ENCODE data around the gene CD99L2. TPM values are rescaled to one million over a fixed set of nuclear protein-coding genes. Genes with fewer than 3 reads are reported as not detected.
"Not testable (repeated sequence)": the region's sequence is repeated elsewhere in the genome, so short reads cannot be mapped to it uniquely, and the experiment has no call there.

The CD99L2 gene
- polyA plus RNA-seq, 3 donors = 40.0 to 45.5 (median 44.9) TPM

GRCh38 chrX:150864127-150864526, 34.3 kb downstream of the CD99L2 start:
- no peak for DNase-seq

- no peak for DNase-seq
Measured at GRCh38 chrX:150863191-150863590, 35.3 kb downstream of the CD99L2 start.

DNA sequence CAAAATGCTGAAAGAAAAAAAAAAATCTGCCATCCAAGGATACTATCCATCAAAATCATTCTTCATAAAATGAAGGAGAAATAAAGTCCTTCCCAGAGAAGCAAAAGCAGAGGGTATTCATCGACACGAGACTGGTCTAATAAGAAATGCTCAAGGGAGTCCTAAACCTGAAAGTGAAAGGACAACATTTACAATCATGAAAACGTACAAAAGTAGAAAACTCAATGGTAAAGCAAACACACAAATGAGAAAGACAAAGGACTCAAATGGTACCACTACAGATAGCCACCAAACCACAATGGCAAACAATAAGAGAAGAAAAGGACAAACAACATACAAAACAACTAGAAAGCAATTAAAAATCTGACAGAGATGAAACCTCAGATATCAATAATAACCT, 41.0 kb downstream of the CD99L2 start:
- DNase-seq = no peak

DNA sequence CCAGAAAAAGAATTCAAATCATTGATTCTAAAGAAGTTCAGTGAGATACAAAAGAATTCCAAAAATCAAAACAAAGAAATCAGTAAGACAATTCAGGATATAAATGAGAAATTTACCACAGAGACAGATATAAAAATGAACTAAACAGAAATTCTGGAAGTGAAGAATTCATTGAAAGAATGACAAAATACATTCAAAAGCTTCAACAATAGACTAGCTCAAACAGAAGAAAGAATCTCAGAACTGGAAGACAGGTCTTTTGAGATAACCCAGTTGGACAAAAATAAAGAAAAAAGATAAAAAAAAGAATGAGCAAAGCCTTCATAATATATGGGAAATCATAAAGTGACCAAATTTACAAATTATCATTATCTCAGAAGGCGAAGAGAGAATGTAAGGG, 41.7 kb downstream of the CD99L2 start:
- DNase-seq = no peak

- DNase-seq = no peak
Measured at GRCh38 chrX:150856101-150856500, 42.4 kb downstream of the CD99L2 start.

- DNase-seq = no peak
Measured at GRCh38 chrX:150854856-150855255, 43.6 kb downstream of the CD99L2 start.

DNA sequence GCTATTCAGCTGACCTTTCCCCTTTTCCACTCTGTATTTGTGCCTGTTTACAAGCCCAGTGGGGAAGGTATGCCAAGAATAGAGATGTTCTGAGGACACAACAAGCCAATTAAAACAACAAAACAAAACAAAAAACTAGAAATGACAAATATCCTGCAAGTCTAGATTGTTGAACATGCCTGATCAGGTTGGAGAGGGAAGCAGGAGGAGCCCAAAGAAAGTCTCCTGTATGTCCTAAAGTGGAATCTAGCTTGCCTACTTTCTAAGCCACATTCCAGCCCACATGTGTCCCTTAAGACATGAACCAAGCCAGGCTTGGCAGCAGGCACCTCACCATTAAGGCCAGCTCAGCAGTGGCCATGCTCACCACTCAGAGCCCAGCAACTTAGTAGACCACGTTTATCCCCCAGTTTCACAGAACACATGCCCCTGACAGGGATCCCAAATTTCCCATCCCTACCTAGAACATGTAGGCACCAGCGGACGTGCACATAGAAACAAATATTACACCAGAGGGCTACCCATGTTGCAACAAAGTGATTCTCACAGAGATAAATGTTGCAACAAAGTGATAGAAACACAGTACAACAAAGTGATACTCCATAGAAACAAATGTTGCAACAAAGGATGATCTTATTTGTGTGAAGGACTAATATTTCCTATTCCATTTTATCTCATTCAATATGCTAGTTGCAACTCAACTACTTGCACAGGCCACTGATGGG, 48.3 kb downstream of the CD99L2 start:
- no peak for DNase-seq

DNA sequence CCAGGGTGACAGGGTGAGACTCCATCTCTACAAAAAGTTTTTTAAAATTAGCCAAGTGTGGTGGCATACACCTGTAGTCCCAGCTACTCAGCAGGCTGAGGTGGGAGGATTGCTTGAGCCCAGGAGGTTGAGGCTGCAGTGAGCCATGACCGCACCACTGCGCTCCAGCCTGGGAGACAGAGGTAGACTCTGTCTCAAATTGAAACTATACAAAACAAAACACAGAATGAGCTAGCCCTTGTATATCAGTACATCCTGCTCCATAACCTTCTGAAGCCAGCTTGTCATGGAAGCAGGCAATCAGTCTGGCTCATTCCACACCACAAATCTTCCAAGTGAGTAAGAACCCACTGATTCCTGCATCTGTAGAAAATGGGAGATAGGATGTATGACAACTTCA, 49.0 kb downstream of the CD99L2 start:
- DNase-seq = no peak

GRCh38 chrX:150848914-150849365, 49.5 kb downstream of the CD99L2 start:
- DNase-seq = no peak

DNA sequence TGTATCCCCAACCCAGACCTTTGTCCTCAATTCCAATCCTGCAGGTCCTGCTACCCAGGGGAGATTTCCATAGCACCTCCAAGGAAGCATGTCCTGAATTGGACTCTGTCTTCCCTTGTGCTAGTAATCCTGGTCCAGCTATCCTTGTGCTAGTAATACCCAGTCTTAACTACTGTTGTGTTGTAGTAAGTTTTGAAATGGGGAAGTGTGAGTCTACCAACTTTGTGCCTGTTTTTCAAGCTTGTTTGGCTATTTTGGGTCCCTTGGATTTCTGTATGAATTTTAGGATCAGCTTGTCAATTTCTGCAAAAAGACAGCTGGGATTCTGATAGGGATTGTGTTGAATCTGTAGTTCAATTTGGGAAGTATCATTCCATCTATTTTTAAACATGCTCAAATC, 51.4 kb downstream of the CD99L2 start:
- no peak for DNase-seq

DNA sequence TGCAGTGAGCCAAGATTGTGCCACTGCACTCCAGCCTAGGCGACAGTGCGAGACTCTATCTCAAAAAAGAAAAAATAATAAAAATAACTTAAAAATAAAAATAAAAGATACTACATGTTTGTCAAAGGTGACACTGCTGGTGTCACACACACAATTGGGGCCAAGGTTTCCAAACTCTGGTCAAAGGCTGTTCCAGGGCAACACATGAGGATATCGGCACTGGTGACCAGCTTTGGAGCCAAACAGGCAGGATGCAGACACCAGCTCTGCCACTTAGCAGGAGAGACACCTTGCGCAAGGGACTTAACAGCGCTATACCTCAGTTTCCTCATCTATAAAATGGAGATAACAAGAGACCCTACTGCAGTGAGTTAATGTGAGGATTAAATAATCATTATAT, 52.3 kb downstream of the CD99L2 start:
- no peak for DNase-seq

- DNase-seq = no peak
Measured at GRCh38 chrX:150845091-150845490, 53.4 kb downstream of the CD99L2 start.

- DNase-seq = no peak
Measured at GRCh38 chrX:150844016-150844415, 54.5 kb downstream of the CD99L2 start.

DNA sequence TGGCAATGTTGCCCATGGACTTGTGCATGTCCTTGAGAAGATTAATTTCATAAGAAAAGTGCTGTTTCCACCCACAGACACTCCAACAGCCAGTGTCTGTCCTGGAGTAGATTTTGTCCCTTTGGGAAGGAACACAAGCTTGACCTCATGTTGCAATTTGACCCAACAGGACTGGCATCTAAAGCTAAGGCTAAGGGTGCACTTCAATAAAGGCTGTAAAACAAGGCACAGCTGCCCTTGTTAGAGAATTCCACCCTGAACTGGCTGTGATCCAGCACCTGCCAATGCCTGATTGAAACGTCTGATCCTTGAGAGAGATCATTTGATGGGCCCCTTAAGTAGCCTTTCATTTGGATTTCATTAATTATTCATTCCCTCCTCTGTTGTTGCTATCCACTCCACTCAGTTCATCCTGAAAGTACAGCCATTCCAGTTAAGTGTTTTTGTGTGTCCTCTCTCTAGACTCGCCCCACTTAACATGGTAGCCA, 56.2 kb downstream of the CD99L2 start:
- DNase-seq = no peak

DNA sequence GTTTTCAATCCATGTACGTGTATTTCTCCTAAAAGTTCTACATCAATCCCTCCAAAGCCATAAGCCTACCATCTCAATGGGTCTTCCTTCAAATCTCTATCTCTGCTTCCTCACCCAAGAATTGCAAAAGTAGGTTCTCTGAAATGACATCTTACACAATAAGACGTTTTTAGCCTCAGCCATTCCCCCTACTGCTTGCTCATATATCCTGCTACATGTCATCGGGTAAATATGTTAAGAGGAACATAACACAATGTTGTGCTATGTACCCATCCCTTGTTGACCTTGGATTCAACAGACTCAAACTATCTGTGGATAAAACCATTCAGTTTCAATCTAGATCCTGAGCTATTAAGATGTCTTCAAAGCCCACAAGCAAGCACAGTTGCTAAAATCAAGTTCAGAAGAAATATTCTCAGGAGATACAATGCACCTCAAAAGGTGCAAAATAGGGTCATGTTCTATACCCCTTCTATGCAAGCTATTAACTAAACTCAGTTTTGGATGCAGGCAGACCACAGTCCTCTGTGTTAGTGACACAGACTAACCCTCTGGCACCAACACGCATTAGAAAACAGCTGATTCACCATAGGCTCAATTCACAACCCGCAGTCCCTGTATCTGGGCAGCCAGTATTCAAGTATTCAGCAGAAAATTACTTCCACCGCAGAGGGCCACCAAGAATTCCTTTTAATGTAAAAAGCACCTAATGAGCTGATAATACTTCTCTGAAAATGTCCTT, 56.8 kb downstream of the CD99L2 start:
- no peak for DNase-seq

GRCh38 chrX:150837845-150838244, 60.6 kb downstream of the CD99L2 start:
- no peak for DNase-seq

GRCh38 chrX:150834695-150835094, 63.8 kb downstream of the CD99L2 start:
- DNase-seq = no peak

DNA sequence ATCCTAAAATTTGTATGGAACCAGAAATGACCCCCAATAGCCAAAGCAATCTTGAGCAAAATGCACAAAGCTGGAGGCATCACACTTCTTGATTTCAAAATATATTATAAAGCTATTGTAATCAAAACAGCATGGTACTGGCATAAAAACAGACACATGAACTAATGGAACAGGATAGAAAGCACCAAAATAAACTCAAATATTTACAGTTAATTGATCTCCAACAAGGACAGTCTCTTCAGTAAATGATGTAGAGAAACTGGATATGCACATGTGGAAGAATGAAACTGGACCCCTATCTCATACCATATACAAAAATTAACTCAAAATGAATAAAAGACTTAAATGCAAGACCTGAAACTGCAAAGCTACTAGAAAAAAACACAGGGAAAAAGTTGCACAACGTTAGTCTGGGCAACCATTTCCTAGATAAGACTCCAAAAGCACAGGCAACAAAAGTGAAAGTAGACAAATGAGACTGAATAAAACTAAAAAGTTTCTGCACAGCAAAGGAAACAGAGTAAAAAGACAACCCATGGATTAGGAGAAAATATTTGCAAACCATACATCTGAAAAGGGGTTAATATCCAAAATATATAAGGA, 64.9 kb downstream of the CD99L2 start:
- no peak for DNase-seq

- no peak for DNase-seq
Measured at GRCh38 chrX:150831863-150832262, 66.6 kb downstream of the CD99L2 start.

GRCh38 chrX:150828785-150829184, 69.7 kb downstream of the CD99L2 start:
- no peak for DNase-seq

- not testable (repeated sequence) for DNase-seq
Measured at GRCh38 chrX:150824352-150824751, 74.1 kb downstream of the CD99L2 start.

- DNase-seq = not testable (repeated sequence)
Measured at GRCh38 chrX:150823826-150824225, 74.6 kb downstream of the CD99L2 start.

DNA sequence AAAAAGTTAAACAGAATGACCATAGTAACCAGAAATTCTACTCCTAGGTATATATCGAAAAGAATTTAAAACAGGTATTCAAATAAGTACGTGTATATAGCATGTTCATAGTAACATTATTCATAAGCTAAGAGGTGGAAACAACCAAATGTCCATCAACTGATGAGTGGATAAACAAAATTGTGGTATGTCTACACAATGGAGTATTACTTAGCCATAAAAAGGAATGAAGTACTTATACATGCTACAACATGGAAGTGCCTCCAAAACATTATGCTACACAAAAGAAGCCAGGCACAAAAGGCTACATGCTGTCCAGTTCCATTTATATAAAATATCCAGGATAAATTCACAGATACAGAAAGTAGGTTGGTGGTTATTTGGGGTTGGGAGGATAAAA, 76.5 kb downstream of the CD99L2 start:
- no peak for DNase-seq

All from renal pelvis (tissue), 4 donors.